Inferior parietal cortex (tissue), 1 donor: ENCODE measurements around the gene CNTNAP2.

Experiments
- DNase-seq: peaks from one replicate; pipeline ENCODE4 v3.0.0-alpha.2; 2016; ENCODE audit errors: extremely low spot score

CNTNAP2 gene

GRCh38 chr7:147639037-147639436 lies 1522.4 kb downstream of the CNTNAP2 start:
- DNase-seq: peak; percentile 66

GRCh38 chr7:147639751-147640150 lies 1523.2 kb downstream of the CNTNAP2 start:
- DNase-seq: no peak

GRCh38 chr7:147640821-147641220 lies 1524.2 kb downstream of the CNTNAP2 start:
- no peak for DNase-seq

- no peak for DNase-seq
These were observed 1530.0 kb downstream of the CNTNAP2 start for GRCh38 chr7:147646568-147646967.

GRCh38 chr7:147650991-147651390 lies 1534.4 kb downstream of the CNTNAP2 start:
- DNase-seq: no peak

GRCh38 chr7:147651601-147652000 lies 1535.0 kb downstream of the CNTNAP2 start:
- DNase-seq: no peak

- DNase-seq: no peak
These were observed 1536.9 kb downstream of the CNTNAP2 start for GRCh38 chr7:147653456-147653855.

GRCh38 chr7:147658392-147658967 lies 1541.9 kb downstream of the CNTNAP2 start:
- DNase-seq: no peak

- no peak for DNase-seq
These were observed 1542.7 kb downstream of the CNTNAP2 start for GRCh38 chr7:147659036-147659995.

- DNase-seq: no peak
These were observed 1547.9 kb downstream of the CNTNAP2 start for GRCh38 chr7:147664541-147664940.

GRCh38 chr7:147670759-147671158 lies 1554.2 kb downstream of the CNTNAP2 start:
- DNase-seq: no peak

GRCh38 chr7:147674705-147675104 lies 1558.1 kb downstream of the CNTNAP2 start:
- DNase-seq: no peak

GRCh38 chr7:147678943-147679342 lies 1562.3 kb downstream of the CNTNAP2 start:
- DNase-seq: no peak

GRCh38 chr7:147681530-147681929 lies 1564.9 kb downstream of the CNTNAP2 start:
- DNase-seq: no peak

GRCh38 chr7:147700702-147701101 lies 1584.1 kb downstream of the CNTNAP2 start:
- DNase-seq: no peak

- DNase-seq: no peak
These were observed 1591.3 kb downstream of the CNTNAP2 start for GRCh38 chr7:147707926-147708325.

GRCh38 chr7:147708871-147709270 lies 1592.3 kb downstream of the CNTNAP2 start:
- no peak for DNase-seq

- DNase-seq: no peak
These were observed 1594.8 kb downstream of the CNTNAP2 start for GRCh38 chr7:147711447-147711846.

- DNase-seq: no peak
These were observed 1605.6 kb downstream of the CNTNAP2 start for GRCh38 chr7:147721962-147722830.

- DNase-seq: no peak
These were observed 1606.9 kb downstream of the CNTNAP2 start for GRCh38 chr7:147723536-147723935.

GRCh38 chr7:147731311-147731710 lies 1614.7 kb downstream of the CNTNAP2 start:
- DNase-seq: no peak
